ENCODE results near the gene FRMD4A. TPM values are rescaled to one million over a fixed set of nuclear protein-coding genes. Genes with fewer than 3 reads are reported as not detected.

The FRMD4A gene
- total RNA-seq, 1 experiment from 2014 or later, result 18.3 TPM

- H3K79me2 ChIP-seq (ENCODE audit: low read depth), result no peaks in the 10 kb centered on the region
- CTCF ChIA-PET, result no interaction called here
- peaks cover 6% of the 10 kb centered on the region; the same call in 1 of the 2 replicates for H3K4me1 ChIP-seq (replicated peaks; ENCODE audit: insufficient read depth)
- no peak overlapping the region for H3K4me2 ChIP-seq
- TF ChIP-seq EZH2 (IDR thresholded peaks at IDR 0.05; ENCODE audit: low read depth) (no peak), CTCF (conservative IDR thresholded peaks at IDR 0.05) (no peak)
- H3K9me2 ChIP-seq (ENCODE audit: insufficient read depth), result no peaks in the 10 kb centered on the region
- H2AFZ ChIP-seq, result no peak overlapping the region
- intact Hi-C loops (cut with micrococcal nuclease; ENCODE audit: unreplicated experiment), result loop anchor here (1.0 kb wide), 1 partner anchor 304 kb away; no protein-coding TSS in a partner anchor
- POLR2A ChIA-PET (ENCODE audit: unreplicated experiment), result no interaction called here
- BruUV-seq (replicated peaks), result no TSS peak
- H3F3A ChIP-seq (ENCODE audit: insufficient read depth, low read depth), result no peaks in the 10 kb centered on the region
- no peak for DNase-seq
- no peaks in the 10 kb centered on the region for H3K27me3 ChIP-seq (ENCODE audit: insufficient read depth, low read depth)
- no peaks in the 10 kb centered on the region for H3K36me3 ChIP-seq (ENCODE audit: low read depth)
- no peak overlapping the region for H3K27ac ChIP-seq
- no peaks in the 10 kb centered on the region for H3K9me3 ChIP-seq (ENCODE audit: insufficient read depth, low read depth)
- H3K4me3 ChIP-seq, result no peak overlapping the region
- no peaks in the 10 kb centered on the region for H4K20me1 ChIP-seq (ENCODE audit: insufficient read depth)
These were observed 237.9 kb downstream of the FRMD4A start for GRCh38 chr10:14092799-14093198.

GRCh38 chr10:14089556-14090292 lies 241.0 kb downstream of the FRMD4A start:
- Histone ChIP-seq H3K36me3 (ENCODE audit: low read depth) (no peaks in the 10 kb centered on the region), H3K4me1 (replicated peaks; ENCODE audit: insufficient read depth) (peaks cover 16% of the 10 kb centered on the region), H3K79me2 (ENCODE audit: low read depth) (no peaks in the 10 kb centered on the region), H3K27me3 (ENCODE audit: insufficient read depth, low read depth) (no peaks in the 10 kb centered on the region), H3K27ac (no peak overlapping the region), H4K20me1 (ENCODE audit: insufficient read depth) (no peaks in the 10 kb centered on the region), H3F3A (ENCODE audit: insufficient read depth, low read depth) (no peaks in the 10 kb centered on the region), H3K4me2 (no peak overlapping the region), H2AFZ (no peak overlapping the region), H3K4me3 (no peak overlapping the region), H3K9me3 (ENCODE audit: insufficient read depth, low read depth) (no peaks in the 10 kb centered on the region), H3K9me2 (ENCODE audit: insufficient read depth) (no peaks in the 10 kb centered on the region)
- CTCF ChIA-PET, result interaction anchor here (0.6 kb wide), 1 partner anchor 1003 kb away, joined by 5 read pairs; no protein-coding TSS in a partner anchor
- intact Hi-C loops (cut with micrococcal nuclease; ENCODE audit: unreplicated experiment), result loop anchor here (10.0 kb wide), 1 partner anchor 195 kb away; no protein-coding TSS in a partner anchor
- no TSS peak for BruUV-seq (replicated peaks)
- POLR2A ChIA-PET (ENCODE audit: unreplicated experiment), result no interaction called here
- TF ChIP-seq CTCF (conservative IDR thresholded peaks at IDR 0.05), result no peak
- DNase-seq, result no peak

DNA sequence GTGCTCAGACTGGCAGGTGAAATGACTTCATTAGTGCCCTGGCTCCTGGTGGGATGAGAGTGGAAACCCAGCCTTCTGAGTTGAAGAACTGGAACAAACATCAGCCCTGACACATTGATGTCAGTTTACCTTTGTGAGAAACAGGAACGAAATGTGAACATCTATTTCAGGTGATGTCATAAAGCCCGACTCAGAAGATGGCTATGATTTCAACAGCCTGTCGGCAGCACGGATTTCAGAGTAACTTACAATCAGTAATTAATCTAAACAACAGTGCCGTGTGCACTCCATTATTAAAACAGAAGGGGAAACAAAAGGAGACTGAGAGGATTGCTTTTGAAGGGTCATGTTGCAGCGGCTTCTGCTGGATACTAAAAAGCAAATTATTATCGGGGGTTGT lies 243.2 kb downstream of the FRMD4A start:
- no peaks in the 10 kb centered on the region for H4K20me1 ChIP-seq (ENCODE audit: insufficient read depth)
- no TSS peak for BruUV-seq (replicated peaks)
- no peaks in the 10 kb centered on the region for H3K9me2 ChIP-seq (ENCODE audit: insufficient read depth)
- POLR2A ChIA-PET (ENCODE audit: unreplicated experiment), result no interaction called here
- H3K4me2 ChIP-seq, result no peak overlapping the region
- TF ChIP-seq EZH2 (IDR thresholded peaks at IDR 0.05; ENCODE audit: low read depth) (no peak), CTCF (conservative IDR thresholded peaks at IDR 0.05) (no peak)
- no peaks in the 10 kb centered on the region for H3K79me2 ChIP-seq (ENCODE audit: low read depth)
- no peaks in the 10 kb centered on the region for H3K36me3 ChIP-seq (ENCODE audit: low read depth)
- no peaks in the 10 kb centered on the region for H3K27me3 ChIP-seq (ENCODE audit: insufficient read depth, low read depth)
- H3K27ac ChIP-seq, result no peak overlapping the region
- CTCF ChIA-PET, result no interaction called here
- H3K4me1 ChIP-seq (replicated peaks; ENCODE audit: insufficient read depth), result peaks cover 20% of the 10 kb centered on the region
- H3K4me3 ChIP-seq, result no peak overlapping the region
- H2AFZ ChIP-seq, result no peak overlapping the region
- H3K9me3 ChIP-seq (ENCODE audit: insufficient read depth, low read depth), result no peaks in the 10 kb centered on the region
- no peaks in the 10 kb centered on the region for H3F3A ChIP-seq (ENCODE audit: insufficient read depth, low read depth)
- no peak for DNase-seq
- intact Hi-C loops (cut with micrococcal nuclease; ENCODE audit: unreplicated experiment), result loop anchor here (10.0 kb wide), 1 partner anchor 193 kb away; no protein-coding TSS in a partner anchor
